HTERT RPE-1 (cell line): Measurements from ENCODE around the gene PRDM16.

Source experiments
- in situ Hi-C: fragments of 300-500 bp; cut with MboI; formaldehyde crosslinking; loops from 4 replicates; pipeline ENCODE4 v1.14.3; 2020; ENCODE audit warnings: low sequenced_read_pairs

PRDM16 gene

GRCh38 chr1:3436451-3436850 lies 367.4 kb downstream of the PRDM16 start:
- in situ Hi-C loops, result no loop called here

- in situ Hi-C loops, result no loop called here
Measured at GRCh38 chr1:3436901-3437300, 367.9 kb downstream of the PRDM16 start.

DNA sequence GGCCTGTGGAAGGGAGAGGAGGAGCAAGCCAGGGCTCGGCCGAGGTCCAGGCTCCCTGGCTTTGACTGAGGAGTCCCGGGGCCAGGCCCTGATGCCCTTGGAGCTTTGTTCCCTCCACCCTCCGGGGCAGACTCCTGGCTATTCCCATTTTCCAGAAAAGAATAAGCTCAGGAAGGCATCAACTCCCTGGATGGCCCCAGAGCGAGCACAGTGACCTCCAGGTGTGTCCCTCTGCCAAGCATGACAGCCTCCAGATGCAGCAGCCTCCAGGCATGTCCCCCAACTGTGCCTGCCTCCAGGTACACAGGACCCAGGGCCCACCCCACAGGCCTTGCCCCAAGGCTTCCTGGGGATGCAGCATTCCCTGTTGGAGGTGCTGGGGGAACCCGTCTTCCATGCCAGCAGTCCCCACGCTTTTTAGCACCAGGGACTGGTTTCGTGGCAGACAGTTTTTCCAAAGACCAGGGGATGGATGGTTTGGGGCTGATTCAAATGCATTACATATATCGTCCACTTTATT lies 369.7 kb downstream of the PRDM16 start:
- in situ Hi-C loops, result no loop called here

DNA sequence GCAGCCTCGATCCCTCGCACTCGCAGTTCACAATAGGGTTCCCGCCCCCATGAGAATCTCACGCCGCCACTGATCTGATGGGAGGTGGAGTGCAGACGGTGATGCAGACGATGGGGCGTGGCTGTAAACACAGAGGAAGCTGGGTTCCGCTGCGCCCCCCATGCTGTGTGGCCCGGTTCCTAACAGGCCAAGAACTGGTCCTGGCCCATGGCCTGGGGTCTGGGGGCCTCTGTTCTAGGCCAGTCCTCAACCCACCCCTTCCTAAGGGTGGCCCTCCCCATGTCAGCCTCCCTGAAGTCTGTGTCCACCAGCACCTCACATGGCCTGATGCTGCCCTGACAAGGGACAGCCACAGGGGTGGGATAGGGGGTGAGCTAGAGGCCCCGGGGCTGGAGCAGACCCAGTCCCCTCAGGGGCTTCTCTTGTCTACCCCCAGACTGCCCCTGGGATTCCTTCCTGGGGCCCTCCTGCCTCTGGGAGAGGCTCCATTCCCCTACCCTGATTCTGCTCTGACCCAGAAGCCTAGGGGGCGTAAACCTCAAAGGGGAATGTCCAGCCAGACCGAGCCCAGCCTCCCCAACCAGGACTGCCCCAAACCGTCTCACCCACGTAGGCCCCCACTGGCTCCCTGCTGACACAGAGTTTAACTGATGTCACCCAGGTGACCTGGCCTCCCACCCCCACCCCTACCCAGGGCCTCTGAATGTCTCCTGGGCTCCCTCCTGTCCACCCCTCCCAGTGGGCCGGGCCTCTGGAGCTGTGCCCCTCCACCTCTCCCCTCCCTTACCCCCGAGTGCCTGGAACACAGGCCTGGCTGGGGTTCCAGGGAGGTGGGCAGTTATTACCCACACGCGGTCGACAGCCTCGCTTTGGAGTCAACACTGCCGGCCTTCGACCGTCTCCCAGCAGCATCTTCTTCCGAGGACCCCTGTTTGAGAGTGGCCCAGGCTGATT lies 370.6 kb downstream of the PRDM16 start:
- in situ Hi-C loops, result no loop called here

DNA sequence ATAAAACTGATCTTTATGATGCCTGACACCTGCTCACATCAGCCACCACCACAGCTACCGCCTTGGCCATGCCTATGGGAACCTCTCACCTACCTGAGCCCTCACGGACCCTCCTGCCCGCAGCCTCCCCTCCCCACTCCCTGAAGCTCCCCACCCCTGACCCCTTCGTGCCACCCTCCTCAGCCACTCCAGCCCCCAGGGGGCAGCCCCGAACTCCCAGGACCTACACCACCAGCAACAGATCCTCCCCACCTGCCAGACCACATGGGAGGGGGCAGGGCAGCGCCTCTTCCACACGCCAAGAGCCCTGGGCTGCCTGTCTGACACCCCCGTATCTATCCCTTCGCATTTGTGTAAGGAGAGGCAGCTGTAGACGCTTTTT lies 371.3 kb downstream of the PRDM16 start:
- in situ Hi-C loops, result no loop called here

GRCh38 chr1:3440711-3441409 lies 371.9 kb downstream of the PRDM16 start:
- in situ Hi-C loops, result no loop called here

DNA sequence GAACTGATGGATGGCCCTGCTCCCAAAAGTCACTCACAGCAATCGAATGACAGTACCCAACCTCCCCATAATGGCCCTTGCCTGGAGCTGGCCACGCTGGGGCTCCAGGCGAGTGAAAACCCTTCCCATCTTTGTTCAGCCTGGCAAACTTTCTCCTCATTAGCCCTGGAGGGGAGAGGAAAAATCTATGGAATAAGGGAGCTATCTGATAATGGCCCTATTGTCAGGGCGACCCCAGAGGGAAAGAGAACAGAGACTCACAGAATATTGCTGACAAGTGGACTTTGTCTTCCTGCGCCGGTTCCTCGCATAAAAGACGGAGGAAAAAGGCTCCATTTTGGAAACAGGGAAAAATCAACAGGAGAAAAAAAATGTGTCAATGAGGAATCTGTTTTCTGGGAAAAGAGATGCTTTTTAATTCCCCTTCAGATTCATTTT lies 372.4 kb downstream of the PRDM16 start:
- in situ Hi-C loops, result no loop called here

DNA sequence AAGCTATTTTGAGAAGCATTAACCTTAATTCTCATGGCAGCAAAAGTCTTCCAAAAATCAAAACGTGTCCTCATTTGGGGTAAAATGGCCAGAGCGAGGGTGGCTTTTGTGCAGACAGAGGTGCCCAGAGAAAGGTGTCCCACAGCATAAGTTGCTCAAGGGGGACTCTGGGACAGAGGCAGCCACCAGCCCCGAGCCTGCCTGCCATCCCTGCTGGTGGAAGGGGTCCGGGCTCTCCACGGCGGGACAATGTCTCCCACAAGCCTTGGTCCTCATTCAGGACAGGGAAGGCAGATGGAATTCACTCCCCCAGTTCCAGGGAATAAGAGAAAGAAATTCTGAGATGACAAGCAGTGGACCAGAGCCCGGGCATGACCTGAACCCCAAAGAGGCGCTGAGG lies 372.9 kb downstream of the PRDM16 start:
- in situ Hi-C loops, result no loop called here

DNA sequence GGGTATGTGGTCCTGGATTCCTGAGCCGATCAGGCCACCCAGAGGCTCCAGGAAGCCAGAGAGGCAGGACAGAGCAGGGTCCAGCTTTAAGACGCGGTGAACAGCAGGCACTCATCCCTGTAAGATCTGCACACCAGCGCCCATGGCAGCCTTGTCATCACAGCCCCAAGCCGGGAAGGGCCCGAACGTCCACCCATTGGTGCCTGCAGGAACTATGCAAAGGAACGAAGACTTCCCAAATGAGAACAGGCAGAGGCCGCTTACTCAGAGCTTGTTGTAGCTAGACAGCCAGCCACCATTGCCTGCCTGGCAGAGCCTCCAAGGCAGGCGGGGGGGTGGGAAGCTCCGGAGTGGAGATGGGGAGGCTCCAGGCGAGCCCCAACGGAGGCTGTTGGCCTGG lies 373.3 kb downstream of the PRDM16 start:
- in situ Hi-C loops, result no loop called here

DNA sequence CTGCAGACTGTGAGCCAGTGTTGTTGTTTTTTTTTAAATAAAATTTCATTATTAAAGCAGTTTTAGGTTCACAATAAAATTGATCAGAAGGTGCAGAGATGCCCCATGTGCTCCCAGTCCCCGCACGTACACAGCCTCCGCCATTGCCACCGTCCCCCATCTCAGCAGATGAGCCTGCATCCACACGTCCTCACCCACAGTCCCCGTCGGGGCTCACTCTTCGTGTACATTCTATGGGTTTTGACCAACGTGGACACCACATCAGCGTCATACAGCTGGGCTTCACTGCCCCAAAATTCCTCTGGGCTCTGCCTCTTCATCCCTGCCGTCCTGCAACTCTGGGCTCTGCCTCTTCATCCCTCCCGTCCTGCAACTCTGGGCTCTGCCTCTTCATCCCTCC lies 373.9 kb downstream of the PRDM16 start:
- in situ Hi-C loops, result no loop called here

- in situ Hi-C loops, result no loop called here
Measured at GRCh38 chr1:3443807-3444206, 374.8 kb downstream of the PRDM16 start.

DNA sequence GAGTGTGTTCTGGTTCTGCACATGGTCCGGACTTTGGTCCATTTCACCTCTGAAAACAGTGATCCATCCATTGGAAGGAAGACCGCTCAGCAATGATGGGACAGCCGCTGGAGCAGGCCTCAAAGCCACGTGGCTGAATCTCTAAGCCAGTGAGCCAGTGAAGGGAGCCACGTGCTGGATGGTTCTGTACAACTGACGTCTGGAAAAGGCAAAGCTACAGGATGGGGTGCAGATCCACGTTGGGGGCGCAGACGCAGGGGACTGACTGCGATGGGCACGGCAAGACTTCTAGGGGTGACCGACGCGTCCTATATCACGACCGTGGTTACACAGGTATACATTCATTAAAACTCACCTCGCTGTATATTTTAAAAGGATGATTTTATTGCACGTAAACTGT lies 375.3 kb downstream of the PRDM16 start:
- in situ Hi-C loops, result no loop called here

GRCh38 chr1:3444736-3445135 lies 375.7 kb downstream of the PRDM16 start:
- in situ Hi-C loops, result no loop called here

DNA sequence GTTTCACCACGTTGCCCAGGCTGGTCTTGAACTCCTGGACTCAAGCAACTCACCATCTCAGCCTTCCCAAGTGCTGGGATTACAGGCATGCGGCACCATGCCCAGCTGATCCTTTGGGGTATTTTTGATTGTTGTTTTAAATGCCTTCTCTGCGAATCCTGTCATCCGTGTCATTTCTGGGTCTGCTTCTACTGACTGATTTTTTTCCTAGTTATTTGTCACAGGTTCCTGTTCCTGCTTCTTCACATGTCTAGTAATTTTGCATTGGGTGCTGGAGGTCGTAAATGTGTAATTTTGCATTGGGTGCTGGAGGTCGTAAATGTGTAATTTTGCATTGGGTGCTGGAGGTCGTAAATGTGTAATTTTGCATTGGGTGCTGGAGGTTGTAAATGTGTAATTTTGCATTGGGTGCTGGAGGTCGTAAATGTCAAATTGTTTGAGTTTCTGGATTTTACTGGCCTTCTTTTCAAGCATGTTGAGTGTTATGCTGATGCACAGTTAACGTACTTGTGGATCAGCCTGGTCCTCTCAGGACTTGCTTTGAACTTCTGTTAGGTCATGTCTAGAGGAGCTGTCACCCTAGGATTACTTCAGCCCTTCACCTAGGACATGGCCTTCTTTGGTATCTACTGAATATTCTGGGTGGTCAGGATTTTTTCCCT lies 381.3 kb downstream of the PRDM16 start:
- in situ Hi-C loops, result no loop called here

DNA sequence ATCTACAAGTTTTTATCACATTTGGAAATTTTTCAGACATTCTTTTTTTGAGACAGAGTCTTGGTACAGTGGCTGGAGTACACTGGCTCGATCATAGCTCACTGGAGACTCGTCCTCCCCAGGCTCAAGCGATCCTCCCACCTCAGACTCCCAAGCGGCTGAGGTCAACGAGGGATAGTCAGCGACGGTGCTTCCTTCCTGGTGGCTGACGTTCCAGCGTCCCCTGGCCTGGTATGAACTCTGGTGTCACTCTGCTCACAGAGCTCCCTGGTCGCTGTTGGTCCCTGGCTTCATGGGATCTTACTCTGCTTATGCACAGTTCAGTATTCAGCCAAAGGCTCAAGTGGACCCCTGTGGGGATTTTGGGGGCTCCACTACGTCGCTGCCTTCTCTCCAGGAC lies 382.0 kb downstream of the PRDM16 start:
- in situ Hi-C loops, result no loop called here

GRCh38 chr1:3451994-3452865 lies 383.2 kb downstream of the PRDM16 start:
- in situ Hi-C loops, result no loop called here

- in situ Hi-C loops, result no loop called here
Measured at GRCh38 chr1:3452866-3453175, 383.8 kb downstream of the PRDM16 start.

DNA sequence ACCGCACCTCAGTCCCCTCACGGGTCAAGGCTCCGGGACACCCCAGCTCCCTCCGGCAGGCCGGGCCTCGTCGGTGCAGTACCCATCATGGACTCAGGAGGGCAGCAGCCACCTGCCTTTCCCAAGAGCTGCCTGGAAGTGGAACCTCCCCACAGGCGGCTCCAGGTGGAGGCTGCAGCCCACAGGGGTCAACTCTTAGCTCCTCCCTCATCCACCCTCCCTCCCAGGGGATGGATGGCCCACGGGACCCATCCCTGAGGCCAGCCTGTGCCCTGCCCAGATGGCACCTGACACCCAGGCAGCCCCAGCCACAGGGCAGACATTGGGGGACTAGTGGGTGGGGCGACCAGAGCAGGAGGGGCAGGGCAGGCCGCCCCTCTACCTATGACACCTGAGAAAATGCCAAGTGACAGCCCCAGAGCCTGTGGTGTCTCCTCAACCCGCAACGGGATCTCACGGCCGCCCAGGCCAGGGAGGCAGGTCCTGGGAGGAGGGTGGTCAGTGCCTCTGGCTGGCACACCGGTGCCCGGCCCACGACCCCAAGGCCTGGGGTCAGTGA lies 384.3 kb downstream of the PRDM16 start:
- in situ Hi-C loops, result no loop called here

DNA sequence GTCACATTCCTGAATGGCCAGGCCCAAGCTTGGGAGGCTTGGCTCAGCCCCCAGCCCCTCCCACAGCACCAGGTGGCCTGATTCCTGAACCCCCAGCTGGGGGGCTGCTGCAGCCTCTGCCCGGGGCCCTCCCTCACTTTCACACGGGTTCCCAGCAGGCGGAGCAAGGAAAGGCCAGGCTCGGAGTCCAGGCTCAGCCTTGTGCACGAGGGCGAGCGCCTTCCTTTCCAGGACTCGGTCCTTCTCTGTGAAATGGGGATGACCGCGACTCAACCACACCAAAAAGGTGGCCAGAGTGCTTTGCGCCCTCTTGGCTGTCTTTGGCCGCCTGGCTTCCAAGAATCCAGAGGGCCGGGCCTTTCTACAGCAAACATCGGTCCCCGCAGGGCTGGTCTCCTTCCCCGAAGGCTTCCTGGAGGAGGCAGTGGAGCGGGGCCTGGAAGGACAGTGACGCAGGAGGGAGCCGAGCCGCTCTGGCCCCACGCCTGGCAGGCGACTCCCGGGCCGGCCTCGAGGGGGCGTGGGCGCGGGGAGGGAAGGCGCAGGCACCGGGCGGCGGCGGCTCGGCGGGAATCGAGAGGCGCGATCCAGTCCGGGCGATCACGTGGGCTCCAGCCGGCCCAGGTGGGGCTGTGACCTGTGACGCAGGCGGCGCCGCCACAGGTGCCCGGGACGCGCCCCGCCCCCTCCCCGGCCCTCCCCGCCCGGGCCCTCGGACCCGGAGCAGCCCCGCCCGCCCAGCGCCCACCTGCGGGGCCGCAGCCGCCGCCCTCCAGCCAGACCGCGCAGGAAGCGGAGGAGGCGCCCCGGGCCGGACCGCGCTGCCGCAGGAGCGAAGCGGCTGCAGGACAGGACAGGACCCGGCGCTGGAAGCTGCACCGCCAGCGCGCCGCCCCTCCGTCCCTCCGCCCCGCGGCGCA lies 385.1 kb downstream of the PRDM16 start, which contains the start of gene ARHGEF16:
Gene ARHGEF16 (plus strand): TSS at position 775 of the 920 bp plus-strand sequence. CDS start 8,420 bp downstream, outside the sequence.
- in situ Hi-C loops, result no loop called here
